Subcutaneous adipose tissue (tissue), 4 donors: Measurements from ENCODE around the gene PARD3. TPM values are rescaled to one million over a fixed set of nuclear protein-coding genes. Genes with fewer than 3 reads are reported as not detected.

ENCODE experiments used
- total RNA-seq, 4 donors: library from RNA; depleted of rRNA; stranded (reverse); fragments of >200 nt; gene quantifications; one replicate each; pipeline ENCODE4 v1.1.0, GENCODE V29; 2016
- TF ChIP-seq, protein P1 (sequence below): fragments of 450-650 bp; IDR thresholded peaks from one replicate; pipeline ENCODE4 v1.5.1; 2016; ENCODE audit warnings: low read depth, mild to moderate bottlenecking, control low read depth, antibody characterized with exemption, moderate library complexity

Gene PARD3
- total RNA-seq, 4 donors from 2014 or later: 39.4 to 70.3 (median 45.0) TPM

DNA sequence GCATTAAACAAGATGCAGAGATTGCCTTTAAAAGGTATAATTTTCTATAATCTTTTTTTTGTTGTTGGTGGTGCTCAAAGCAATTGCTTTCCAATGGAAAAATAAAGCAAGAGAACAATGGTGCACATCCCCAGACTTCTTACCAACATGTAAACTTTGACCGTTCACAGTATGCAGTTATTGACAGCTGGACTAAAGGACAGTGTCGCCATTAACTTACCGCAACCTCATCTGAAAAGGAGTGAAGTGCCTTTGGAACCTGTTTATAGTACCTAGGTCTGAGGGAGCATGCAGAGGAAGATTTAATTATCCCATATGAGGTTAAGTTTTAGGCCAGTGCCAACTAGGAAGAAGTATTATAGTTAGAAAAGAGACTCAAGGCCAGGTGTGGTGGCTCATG is 654.5 kb downstream of the PARD3 start:
- TF ChIP-seq, protein P1, sequence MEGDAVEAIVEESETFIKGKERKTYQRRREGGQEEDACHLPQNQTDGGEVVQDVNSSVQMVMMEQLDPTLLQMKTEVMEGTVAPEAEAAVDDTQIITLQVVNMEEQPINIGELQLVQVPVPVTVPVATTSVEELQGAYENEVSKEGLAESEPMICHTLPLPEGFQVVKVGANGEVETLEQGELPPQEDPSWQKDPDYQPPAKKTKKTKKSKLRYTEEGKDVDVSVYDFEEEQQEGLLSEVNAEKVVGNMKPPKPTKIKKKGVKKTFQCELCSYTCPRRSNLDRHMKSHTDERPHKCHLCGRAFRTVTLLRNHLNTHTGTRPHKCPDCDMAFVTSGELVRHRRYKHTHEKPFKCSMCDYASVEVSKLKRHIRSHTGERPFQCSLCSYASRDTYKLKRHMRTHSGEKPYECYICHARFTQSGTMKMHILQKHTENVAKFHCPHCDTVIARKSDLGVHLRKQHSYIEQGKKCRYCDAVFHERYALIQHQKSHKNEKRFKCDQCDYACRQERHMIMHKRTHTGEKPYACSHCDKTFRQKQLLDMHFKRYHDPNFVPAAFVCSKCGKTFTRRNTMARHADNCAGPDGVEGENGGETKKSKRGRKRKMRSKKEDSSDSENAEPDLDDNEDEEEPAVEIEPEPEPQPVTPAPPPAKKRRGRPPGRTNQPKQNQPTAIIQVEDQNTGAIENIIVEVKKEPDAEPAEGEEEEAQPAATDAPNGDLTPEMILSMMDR: no peak

DNA sequence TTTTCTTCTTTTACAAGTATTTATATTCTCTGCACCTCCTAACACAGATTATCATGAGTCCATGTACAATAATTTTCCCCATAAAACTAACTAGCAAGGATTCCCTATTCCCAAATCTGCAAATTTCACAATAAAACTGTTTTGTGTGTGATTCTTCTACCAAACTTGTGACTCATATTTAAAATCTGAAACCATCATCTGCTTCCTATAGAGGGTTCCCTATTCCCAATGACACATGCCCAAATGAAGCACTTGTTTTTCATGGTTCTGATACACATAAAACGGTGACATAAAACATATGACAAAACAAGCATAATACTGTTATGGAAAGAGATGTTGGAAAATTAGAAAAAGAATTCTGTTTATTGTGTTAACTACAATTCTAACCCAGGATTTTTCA is 657.6 kb downstream of the PARD3 start:
- TF ChIP-seq, protein P1: no peak

DNA sequence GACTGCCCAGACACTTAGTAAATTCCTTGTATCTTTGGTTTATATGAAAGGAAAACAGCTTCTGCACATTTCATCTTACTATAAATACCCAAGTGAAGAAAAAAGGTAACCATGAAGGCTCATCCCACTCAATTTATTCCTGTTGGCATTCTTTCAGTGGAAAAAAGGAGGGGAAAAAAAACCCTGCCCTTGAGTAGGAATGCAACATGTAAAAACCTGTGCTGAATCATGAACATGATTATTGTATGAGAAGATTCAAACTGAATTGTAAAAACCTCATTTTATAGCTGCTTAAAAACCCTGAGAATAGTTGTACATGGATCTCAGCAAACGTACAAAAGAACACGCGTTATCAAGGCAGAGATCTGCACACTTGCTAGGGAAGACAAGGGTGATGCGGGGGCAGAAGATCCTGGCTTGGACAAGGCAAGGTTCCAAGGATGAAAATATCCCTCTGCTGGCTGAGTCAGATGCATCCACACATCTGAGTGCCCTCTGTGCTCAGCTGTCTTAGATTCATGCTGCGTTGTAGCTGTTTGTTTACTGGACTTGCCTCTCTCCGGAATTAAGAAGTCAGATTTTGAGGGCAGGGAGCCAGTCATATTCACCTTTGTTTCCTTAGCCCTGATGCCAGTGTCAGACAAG is 658.2 kb downstream of the PARD3 start:
- TF ChIP-seq, protein P1: no peak

DNA sequence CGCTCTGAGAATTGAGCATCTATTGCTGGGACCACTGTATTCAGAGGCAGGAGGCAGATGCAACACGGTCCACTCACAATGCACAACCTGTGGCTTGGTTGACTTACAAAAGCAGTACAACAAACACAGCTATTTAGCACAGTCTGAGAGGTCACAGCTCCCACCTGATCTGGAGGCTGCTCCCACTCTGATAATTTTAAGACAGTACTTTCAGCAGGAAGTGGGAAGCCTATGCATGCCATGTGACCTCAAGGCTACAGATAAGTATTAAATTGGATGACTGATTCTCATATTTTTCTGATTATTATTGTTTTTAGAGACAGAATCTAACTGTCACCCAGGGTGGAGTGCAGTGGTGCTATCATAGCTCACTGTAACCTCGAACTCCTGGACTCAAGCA is 659.3 kb downstream of the PARD3 start:
- TF ChIP-seq, protein P1: no peak

DNA sequence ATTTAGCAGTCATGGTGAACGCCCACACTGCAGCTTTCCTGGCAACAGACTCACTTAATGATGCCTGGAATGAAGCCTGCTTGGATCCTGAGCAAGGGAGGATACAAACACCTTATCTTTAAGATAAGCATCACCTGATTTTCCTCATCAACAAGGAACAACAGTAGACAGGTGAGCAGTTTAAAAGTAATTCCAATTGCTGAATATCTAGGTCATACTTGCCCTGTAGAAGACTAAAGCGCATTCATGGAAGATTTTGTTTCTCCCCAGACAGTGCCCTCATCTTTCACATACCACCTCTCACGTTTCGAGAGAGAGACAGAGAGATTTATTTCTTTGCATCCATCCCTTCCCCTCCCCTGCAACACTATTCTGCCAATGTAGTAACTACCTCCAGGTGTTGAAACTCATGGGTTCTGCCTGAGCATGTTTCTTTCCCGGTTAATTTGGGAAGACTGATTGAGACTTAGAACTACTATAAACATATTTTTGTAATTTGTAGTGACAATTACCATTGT is 660.7 kb downstream of the PARD3 start:
- TF ChIP-seq, protein P1: no peak

DNA sequence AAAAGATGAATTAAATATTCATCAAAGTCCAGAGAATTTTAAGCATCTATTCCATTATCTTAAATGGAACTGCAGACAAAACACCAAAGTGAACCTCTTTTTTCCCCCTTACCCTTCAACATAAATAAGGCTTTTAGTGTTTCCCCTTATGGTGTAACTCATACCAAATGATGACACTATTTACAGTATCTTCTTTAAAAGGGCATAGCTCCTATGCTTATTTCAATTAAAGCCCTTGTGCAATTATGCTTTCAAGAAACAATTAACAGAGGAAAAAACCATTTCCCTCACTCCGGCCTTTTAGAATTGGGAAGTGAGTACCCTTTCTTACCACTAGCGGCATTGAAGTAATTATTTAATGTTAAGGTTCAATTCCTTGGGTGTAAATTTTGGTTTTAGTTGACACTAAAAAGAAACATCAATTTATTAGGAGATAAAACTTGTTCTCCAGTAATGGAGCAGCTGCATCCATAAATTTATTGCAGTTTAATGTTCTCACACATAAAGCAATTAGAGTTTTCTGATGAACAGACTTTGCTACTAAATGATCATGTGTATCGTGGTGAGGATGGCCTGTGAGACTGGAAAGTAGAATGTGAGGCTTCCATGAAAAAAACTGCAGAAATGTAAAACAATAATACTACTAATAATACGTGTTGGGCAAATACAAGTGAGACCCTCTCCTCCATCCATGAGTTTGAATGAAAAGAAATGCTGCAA is 661.3 kb downstream of the PARD3 start:
- TF ChIP-seq, protein P1: no peak

DNA sequence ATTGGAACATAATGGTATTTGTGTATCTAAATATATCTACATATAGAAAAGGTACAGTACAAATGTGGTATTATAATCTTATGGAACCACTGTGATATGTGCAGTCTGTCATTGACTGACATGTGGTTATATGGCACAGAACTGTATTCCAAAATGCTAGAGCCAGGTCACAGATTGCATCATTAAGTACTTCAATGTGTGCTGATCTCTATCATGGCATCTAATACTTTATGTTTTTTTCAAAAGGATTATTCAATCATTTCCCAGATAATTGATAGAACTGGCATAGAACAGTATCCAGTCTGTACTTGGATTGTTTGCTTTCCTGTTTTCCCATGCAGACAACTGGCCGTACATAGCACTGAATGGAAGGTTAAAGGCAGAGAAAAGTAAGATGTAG is 662.7 kb downstream of the PARD3 start:
- TF ChIP-seq, protein P1: no peak
